ENCODE data around the gene MT4.
A peak's percentile ranks its signal among the peaks of the same experiment; 100 is the strongest.

The MT4 gene

DNA sequence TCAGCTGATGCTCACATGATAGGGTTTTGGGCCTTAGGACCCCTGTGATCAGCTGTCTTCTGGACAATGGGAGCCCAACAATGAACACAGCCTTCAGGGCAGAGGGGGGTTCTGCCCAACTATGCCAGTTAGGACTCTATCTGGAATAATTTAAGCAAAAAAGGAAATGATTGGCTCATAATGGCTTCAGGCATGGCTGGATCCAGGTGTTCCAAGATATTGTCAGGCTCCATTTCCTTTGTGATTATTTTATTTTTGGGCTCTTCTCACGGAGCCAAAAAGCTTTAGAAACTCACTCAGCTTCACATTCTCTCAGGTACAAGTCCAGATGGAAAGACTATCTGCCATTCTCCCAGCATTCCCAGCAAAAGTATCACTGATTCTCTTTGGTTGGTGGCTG lies 40.6 kb downstream of the MT4 start:
- no peak for DNase-seq (ENCODE audit: low spot score)

DNA sequence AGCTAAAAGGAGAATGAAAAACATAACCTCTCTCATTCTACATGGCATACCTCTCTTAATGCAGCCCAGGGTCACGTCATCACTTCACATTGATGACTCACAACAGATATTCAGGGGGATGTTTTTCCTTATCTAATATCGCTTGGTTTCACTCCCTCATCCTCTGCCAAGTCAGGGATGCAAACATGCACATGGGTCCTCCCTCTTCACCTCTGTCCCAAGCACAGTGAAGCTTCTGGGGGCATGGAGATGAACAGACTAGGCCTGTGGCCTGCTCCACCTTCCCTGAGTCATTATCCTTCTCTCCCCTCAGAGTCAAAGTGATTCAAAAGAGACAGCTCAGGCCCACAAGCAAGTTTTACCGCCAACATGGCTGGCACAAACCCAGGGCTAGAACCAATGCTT lies 41.2 kb downstream of the MT4 start:
- peak; percentile 53 for DNase-seq (ENCODE audit: low spot score)

DNA sequence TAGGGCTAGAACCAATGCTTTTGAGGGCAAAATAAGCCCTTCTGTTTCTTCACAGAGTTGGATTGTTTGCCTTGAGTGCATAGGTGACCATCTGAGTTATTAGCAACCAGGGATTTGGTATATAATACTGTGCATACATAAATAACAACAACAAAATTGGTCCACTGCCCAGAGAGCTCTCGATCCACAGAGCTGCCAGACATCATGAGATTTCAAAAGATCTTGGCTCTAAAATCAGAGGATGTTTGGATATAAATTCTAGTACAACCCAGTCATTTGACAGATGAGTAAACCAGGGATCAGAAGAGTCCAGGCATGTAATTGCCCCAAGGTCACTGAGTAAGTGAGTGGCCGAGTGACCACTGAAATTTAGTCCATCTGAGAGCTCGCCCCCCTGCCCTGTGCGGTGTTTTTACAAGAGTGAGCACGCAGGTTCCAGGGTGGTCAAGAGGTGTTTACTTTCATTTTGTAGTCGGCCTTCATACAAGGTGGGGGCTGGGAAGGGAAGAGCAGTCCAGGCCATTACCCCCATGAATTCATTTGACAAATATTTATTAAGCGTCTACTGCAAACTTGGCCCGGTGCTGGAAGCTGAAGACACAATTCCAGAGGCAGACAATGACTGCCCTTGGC lies 41.7 kb downstream of the MT4 start:
- peak; percentile 56 for DNase-seq (ENCODE audit: low spot score)

DNA sequence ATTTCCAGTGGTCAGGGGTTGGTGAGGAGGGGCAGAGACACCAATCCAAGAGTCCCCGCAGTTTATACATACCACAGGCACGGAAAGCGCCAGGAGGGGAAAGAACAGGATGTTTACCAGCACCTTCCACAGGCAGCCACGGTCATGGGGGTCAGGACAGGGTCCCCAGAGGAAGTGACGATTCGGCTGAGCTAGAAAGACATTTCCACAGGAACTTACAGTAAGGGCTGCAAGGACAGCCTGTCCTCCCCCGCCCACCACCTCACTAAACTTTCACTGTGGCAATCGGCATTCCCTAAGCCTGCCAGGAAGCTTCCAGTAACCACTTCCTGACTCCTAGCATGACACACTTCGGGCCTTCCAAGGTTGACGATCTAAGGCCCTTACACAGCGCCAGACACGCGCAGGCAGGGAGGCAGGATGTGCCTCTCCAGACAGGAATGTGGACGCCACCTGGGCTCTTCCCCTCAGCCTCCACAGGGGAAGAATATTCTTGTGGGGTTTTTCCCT lies 42.3 kb downstream of the MT4 start:
- DNase-seq (ENCODE audit: low spot score), result peak; percentile 89

DNA sequence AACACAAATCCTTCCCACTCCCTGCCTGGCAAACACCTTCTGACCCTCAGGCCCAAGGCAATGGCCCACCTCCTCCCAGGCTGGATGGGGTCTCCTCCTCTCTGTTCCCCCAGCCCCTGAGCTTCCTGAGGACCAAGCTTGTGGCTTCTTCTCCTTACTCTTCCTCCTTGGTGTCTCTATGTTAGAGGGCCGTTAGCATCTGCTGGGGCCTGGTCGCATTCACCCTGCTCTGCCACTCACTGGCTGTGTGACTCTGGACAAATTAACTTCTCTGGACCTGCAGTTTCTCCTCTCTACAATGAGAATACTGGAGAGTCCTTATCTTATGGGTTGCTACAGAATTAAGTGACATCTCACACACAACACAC lies 42.8 kb downstream of the MT4 start:
- no peak for DNase-seq (ENCODE audit: low spot score)

DNA sequence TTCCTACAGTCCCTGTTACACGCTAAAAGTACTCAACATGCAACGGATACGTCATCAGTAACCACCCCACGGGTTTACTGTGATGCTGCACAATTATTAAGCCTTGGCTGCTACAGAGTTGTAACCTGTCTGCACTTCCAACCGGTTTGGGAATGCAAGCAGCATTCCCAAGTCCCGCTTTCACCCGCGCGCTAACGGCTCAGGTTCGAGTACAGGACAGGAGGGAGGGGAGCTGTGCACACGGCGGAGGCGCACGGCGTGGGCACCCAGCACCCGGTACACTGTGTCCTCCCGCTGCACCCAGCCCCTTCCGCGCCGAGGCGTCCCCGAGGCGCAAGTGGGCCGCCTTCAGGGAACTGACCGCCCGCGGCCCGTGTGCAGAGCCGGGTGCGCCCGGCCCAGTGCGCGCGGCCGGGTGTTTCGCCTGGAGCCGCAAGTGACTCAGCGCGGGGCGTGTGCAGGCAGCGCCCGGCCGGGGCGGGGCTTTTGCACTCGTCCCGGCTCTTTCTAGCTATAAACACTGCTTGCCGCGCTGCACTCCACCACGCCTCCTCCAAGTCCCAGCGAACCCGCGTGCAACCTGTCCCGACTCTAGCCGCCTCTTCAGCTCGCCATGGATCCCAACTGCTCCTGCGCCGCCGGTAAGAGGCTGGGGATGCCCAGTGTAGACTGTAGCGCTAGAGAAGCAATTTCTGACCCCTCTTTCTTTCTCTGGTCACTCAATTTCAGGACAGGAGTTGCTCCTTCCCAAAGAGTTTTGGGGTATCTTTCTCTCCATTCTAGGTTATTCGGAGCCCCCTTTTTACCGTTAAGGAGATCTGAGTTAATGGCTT lies 43.4 kb downstream of the MT4 start, which contains the start of gene MT2A:
Gene MT2A, plus strand, starts transcription at position 542 of the 833 bp plus-strand sequence. Its CDS starts 72 bp downstream, at position 614.
- DNase-seq (ENCODE audit: low spot score), result peak; percentile 91

DNA sequence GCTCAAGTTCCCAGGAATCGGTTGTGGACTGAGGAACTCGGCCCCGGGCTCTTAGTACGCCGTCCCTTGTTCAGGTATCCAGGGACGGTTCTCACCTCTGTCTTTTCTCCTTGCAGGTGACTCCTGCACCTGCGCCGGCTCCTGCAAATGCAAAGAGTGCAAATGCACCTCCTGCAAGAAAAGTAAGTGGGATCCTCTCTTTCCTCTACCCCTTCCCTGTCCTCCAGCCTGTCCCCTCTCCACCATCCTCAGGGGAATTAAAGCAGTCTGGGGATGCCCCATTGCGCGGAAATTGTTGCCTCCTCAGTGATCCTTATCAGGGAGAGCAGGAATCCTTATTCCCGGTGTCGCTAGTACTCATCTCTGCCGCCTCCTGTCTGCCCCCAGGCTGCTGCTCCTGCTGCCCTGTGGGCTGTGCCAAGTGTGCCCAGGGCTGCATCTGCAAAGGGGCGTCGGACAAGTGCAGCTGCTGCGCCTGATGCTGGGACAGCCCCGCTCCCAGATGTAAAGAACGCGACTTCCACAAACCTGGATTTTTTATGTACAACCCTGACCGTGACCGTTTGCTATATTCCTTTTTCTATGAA lies 44.1 kb downstream of the MT4 start:
- DNase-seq (ENCODE audit: low spot score), result no peak

DNA sequence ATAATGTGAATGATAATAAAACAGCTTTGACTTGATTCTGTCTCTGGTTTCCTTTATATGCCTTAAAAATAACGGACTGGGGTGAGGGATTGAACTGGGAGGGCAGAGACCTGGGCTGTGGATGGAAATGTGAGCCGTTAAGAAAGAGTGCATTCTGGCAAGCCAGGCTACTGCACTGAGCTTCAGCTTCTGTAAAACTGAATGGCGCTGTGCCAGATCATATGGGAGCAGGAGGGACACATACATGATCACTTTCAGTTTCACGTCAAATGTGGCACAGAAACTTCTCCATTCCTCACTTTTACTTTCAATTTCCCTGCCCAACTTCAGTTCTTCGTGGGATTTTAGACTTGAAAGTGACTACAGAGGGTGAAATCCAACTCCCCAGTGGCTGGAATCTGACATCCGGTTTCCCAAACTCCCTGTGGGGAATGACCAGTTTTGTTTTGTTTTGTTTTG lies 44.6 kb downstream of the MT4 start:
- peak; percentile 87 for DNase-seq (ENCODE audit: low spot score)

DNA sequence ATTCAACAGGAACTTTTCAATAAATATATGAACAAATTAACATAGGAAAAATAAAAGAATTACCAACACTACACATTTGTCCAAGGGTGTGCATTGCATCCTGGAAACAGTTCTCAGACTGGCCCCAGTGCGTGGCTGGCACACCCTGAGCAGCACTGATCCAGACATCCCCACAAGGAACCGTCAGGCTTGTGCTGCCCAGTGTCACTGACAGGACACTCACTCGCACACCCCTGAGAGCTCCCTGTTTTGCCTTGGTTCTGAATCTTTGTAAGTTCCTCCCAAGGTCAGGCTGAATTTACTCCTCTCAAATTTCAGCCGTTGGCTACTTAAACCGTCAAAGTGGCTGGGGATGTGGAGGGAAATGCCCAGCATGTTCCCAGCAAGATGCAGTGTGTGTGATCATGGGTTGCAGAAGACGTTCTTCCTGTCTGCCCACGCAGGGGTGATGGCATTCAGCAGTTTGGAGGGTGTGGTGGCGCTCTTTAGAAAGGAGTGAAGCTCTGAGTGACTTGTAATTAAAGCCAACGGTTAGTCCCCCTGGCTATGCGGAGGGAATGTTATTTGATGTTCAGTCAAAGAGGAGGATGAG lies 45.2 kb downstream of the MT4 start:
- no peak for DNase-seq (ENCODE audit: low spot score)

DNA sequence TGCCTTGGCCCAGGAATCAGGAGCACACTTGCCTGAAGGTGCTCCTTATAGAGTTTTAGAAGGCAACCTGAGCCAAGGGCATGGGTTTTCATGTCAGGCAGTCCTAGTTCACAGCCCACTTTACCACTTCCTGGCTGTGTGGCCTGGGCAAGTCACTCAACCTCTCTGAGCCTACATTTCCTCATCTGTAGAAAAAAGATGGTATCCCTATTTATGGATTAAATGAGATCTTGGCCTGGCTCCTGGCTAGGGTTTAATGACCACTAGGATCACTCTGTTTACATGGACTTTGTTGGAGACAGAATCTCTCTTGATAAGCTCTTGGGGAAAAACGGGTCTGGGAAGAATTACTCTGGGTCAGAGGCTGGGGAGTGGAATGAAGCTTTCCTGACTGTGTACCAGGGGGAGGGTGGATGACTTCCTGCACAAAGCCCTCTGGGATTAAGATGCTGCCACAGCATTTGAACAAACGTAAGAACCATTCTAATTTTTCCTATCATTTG lies 45.8 kb downstream of the MT4 start:
- peak; percentile 58 for DNase-seq (ENCODE audit: low spot score)

DNA sequence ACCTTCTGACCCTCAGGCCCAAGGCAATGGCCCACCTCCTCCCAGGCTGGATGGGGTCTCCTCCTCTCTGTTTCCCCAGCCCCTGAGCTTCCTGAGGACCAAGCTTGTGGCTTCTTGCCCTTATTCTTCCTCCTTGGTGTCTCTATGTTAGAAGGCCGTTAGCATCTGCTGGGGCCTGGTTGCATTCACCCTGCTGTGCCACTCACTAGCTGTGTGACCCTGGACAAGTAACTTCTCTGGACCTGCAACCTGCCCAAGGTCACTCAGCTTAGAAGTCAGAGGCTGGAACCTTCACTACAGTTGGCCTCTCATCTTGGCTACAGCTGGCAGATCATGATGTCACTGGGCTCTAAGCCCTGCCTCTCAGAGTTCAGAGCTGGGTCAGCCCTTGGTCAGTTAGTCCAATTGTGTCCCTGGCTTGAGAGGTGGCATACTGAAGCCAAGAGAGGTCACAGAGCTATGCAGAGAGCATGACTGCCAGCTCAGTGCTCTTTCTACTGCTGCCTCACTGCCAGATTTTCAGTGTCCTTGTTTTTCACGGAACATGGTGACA lies 46.5 kb downstream of the MT4 start:
- no peak for DNase-seq (ENCODE audit: low spot score)

DNA sequence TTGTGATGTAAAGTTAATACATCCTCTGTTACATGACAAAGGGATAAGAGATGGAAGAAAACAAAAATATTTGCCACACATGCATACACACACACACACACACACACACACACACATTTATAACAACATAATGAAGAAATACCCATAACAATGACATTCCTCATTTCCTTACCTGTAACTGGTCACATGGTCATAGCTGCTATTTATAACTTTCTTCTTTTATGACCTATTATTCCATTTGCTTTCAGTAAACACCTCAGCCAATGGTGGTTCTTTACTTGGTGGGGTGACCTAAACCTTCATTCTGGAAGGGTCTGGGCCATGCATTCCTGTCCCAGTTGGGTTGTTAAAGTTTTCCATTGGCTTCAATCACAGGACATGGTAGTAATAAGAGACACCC lies 48.8 kb downstream of the MT4 start:
- DNase-seq (ENCODE audit: low spot score), result no peak

DNA sequence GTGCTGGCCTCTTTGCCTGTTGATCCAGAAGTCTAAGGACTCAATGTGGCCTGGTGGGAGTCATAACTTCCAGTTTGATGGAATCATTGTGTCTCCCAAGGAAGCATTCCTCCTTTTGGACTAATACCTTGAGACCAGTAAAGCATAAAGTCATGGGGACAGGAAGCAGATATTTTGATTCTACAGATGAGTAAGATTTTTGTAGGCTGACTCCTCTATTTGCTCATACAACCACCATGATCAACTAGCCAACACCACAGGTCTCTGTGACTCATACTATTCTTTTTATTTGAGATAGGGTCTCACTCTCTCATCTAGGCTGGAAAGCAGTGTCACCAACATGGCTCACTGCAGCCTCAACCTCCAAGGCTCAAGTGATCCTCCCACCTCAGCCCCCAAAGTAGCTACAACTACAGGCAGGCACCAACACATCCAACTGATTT lies 49.7 kb downstream of the MT4 start:
- DNase-seq (ENCODE audit: low spot score), result peak; percentile 52

DNA sequence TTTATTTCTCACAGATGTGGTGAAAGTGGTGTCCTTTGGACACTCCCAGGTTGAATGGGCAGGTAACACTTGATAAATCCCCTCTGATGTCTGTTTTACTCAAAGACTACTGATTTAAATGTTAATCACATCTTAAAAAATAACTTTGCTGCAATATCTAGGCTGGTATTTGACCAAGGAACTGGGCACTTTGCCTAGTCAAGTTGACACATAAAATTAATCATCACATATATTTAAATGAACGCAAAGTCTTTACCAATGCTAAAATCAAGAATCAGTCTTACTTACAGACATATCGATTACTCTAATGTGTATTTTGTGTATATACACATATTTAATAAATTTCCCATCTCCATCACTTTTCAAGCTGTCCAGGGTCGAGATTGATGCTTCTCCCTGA lies 50.5 kb downstream of the MT4 start:
- no peak for DNase-seq (ENCODE audit: low spot score)

DNA sequence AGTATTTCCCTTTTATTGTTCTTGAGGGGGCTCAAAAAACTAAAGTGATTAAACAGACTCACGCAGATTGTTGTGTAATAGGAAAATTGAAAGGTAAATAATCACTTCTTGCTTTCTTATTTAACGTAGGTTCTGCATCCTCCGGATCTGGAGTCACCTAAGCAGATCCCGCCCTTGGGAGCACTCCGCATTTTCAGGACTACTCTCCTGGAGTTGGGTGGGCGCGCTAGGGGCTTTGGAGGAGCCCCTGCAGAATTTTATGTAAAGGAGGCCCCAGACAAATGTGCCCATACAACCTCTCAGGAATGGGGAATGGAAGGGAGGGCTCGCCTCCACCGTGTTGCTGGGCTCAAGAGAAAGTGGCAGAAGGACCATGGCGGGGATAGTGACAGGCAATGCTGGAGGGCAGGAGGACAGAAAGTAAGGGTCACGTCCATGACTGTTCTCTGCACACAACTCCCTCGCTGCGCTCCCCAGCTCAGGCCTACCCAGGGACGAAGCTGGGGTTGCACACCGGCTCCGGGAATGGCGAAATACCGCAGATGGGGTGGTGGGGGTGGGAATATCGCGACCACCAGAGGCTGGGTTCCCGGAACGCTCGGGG lies 51.8 kb downstream of the MT4 start:
- no peak for DNase-seq (ENCODE audit: low spot score)

DNA sequence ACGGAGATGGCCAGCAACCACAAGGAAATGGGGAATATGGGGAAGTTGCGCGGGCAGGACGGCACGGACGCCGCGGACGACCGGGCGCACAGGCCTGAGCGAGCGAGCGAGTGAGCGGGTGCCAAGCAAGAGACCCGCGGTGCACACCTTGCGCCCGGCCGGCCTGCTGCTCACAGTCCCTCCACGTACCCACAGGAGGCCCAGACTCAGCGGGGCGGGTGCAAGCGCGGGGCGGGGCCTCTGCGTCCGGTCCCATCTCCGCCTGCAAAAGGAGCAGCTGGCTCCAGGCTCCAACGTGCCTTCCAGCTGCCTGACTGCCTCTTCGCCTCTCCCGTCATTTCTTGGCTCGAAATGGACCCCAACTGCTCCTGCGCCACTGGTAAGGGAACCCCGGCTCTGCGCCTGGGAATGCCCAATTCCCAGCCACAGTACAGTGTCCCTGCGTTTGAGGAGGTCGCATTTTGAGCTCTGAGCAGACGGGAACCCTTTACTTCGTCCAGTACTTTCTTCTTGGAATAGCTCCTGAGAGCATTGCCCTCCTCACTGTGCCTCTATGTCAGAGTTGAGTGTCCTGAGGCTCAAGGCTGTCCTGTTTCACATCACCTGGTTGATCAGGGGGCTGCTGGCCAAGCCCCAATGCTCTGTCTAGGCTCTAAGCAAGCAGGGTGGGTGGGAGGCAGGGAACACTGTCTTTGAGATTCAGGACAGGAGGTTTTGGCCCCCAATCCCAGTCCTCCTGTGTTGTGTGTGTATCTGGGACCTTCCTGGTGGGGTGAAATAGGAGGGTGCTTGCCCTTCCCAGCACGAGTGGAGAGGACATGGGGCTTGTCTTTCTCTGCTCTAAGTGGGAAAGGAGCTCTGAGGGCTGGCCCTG lies 52.6 kb downstream of the MT4 start:
- peak; percentile 67 for DNase-seq (ENCODE audit: low spot score)

DNA sequence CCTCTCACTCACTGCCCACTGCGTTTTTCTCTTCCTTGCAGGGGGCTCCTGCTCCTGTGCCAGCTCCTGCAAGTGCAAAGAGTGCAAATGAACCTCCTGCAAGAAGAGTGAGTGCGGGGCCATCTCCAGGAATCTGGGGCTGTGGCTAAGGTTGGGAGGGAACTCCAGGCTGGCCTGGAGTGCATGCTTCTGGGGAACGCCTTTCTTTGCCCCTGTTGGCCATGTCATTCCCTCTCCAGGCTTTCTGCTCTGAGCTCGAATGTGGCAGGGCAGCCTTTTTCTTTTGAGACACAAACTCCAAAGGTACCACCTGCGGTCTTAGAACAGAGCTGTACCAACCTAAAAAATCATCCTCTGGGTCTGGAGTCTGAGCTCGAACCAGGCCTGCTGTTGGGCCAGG lies 53.3 kb downstream of the MT4 start:
- no peak for DNase-seq (ENCODE audit: low spot score)

Data from hepatic stellate cell (primary cell).